HG03432 (cell line): ENCODE measurements around the gene CXXC1.
"Not testable (repeated sequence)": the region's sequence is repeated elsewhere in the genome, so short reads cannot be mapped to it uniquely, and the experiment has no call there.

Experiments
- ATAC-seq: cut with Tn5 transposase; IDR thresholded peaks from one replicate; pipeline ENCODE4 v1.9.1; 2021; ENCODE audit warnings: mild to moderate bottlenecking, moderate library complexity; ENCODE audit not compliant: unreplicated experiment

Gene CXXC1

DNA sequence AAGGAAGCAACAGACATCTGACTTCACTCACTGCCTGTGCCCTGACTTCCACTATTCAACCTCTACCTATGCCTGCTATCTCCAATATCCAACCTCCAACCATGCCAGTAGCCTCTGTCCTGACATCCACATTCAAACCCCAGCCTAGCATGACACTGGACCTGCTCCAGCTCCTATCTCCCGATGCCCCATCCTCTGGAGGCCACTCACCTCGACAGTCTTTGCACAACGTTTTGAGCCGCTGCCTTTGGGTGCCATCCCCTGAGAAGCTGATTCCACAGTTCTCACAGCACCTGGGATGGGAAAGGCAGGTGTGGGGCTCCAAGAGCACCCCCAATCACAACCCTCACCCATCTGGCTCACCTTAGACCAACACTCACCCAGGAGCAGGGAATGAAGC lies 11.0 kb downstream of the CXXC1 start:
- ATAC-seq, result no peak

DNA sequence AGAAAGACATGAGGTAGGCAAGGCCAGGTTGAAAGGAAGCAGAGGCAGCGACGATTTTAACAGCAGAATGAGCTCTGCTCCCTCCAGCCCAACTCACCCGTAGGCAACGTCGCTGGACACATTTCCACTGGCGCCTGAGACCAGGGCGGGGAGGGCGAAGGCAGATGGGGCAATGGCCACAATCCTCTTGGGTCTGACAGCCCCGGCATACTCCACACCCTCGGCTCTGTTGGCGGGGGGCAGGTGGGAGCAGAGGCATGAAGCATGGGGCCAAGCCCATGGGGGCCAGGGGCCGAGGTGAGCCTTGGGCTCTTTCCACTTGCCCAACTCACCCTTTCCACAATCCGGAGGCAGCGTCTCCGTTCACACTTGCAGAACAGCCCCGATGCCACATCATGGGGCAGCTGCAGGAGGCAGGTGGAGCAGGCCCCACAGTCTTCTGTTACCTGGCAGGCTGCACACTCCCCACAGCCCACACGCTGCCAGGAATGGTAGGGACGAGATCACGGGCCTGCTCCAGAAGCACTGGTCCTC lies 11.9 kb downstream of the CXXC1 start:
- no peak for ATAC-seq

DNA sequence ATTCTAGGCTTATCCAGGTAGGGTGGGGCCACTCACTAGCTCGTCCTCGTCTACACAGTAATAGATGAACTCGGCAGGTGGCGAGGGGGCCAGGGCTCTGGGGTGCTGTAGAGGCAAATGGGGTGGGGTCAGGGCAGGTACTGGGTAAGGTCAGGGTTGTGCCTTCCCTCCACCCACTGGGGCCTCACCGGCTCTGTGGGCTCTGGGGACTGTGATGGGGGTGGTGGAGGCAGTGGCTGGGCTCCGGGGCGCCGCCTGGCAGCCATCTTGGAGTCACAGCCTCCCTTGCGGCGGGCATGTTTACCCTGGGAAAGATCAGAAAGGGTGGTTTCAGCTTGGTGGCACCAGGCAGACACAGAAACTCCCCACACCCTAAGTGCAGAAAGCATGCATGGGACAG lies 12.6 kb downstream of the CXXC1 start:
- no peak for ATAC-seq

DNA sequence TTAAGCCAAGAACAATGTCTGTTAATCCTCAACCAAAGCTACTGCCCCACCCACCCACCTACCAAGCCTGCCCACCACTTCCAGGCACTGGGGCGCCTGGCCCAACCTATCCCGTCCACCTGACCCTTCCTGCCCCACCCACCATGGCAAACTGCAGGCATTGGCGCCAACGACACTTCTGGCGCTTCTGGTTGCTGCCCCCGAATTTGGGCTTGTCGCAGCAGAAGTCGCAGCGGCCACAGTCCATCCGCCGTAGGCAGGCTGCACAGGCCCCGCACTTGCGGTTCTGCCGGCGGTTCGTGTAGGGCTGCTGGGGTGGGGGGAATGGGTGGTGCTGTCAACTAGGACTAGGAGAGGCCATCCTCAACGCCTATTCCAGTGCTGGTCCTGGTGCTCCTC lies 13.4 kb downstream of the CXXC1 start:
- no peak for ATAC-seq

DNA sequence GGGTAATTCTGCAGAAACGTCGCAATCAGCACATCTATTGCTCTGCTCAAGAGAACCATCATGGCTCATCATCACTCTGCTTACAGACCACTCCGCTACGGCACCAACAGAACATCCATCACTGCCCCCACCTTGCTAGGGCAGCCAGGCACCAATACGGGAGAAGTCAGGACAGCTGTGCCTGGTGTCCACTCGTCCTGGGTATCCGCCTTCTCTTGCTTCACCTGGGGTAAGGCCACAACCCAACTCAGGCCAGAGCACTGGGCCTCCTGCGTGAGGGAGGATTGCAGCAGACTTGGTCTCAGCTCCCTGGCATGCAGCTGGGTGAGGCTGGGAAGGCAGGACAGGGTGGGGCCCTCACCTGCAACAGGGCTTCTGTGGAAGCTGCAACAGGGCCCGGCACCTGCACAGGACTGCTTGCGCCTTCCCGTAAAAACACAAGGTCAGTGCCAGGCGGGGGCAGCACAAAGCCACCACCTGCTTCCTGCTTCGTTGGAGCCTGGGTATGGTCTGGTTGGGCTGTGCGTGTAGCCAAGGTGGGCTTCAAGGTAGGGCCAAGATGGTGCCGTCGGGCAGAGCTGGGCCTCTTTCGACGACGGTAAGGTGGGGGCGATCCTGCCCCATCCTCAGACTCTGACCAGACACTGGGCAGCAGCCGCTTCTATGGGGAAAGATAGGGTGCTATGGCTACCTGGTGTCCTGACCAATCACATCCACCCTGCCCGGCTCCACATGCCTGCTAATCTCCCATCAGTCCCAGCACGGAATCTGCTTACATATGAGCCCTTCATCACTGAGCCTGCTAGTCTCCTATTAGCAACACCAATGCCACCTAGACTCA lies 14.1 kb downstream of the CXXC1 start:
- no peak for ATAC-seq

DNA sequence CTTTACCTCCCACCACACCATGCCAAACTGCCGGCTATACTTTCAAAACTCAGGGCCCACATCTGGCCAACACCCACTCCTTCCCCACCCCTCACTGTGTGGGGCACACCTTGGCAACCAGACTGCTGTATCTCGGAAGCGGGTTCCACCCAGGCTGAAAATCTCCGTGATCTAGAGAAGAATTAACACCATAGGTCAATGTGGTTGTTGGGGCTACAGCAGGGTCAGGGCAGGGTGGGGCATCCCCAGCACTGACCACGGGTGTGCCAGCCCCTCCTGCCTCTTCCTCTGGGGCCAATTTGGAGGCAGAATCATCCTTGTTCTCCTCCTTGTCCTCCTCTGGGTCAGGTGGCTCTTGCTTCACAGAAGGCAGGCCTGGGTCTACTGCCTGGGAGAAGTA lies 14.9 kb downstream of the CXXC1 start:
- no peak for ATAC-seq

DNA sequence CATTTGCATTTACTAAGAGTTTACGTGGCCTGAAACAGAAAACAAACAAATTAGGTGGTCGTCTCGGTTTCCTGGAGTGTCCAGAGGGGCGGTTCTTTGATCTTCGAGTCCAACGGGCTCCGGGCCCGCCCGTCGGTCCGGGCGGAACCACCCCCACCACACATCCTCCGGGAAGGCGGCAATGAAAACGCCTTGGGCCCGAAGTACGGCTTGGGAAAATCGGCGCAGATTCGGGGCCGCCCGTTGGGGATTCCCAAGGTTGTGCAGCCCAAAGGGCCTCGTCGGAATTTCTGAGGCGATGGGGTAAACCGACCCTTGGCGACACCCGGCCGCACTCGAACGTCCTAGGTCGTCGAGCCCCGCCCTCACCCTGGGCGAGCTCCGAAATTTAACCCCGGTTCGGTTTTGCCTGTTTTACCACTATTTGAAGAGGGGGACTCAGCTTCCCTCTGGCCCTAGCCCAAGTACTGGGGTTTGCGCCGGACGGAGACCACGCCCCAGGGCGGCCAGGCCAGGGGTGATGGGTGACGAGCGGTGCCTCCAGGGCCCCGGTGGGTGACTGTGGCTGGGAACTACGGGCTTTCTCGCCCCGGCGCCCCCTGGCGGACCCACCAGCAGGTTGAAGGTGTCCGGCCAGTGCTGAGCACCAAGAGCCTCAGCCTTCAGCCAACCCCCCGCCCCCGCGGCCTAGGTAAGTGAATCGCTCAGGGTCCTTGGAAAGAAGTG lies 19.3 kb downstream of the CXXC1 start:
- ATAC-seq, result peak; percentile 77

DNA sequence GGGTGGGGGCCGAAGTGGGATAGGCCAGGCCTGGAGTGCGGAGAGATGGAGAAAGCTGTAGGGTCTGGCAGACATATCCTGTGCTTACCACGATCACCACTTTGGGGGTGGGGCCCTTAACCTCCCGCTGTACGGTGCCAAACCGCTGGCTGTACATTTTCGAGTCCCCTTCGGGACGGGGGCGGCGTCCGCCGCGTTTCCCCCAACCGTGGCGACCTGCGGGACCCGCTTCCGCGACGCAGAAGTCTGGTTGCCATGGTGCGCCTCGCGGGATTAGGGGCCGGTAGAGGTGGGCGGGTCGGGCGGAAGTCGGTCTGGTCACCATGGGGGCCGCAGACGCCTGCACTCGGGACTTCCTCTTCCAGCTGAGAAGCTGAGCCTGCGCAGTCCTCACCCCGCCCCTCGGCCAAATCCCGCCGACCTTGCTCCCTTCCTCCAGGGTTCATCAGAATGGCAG lies 21.2 kb downstream of the CXXC1 start, which contains the start of gene CFAP53:
Gene CFAP53, minus strand, starts transcription at position 248 of the 457 bp plus-strand sequence. Its CDS starts 91 bp downstream, at position 157.
- peak; percentile 80 for ATAC-seq

DNA sequence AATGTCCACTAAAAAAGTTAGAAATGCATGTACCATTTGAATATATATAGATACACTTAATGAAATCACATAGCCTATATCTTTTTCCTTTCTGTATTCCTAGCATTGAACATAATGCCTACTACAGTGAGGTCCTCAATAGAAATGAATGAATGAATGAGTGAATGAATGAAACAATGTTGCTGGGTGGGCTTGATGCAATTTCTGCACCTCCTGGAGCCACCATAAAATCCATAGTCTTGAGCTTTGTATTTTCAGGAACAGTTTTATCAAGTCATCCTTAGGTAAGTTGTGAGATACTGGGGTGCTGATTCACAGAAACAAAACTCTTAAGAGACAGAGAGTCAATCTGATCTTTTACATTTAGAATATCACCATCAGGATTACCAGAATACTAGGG lies 24.5 kb downstream of the CXXC1 start:
- no peak for ATAC-seq

DNA sequence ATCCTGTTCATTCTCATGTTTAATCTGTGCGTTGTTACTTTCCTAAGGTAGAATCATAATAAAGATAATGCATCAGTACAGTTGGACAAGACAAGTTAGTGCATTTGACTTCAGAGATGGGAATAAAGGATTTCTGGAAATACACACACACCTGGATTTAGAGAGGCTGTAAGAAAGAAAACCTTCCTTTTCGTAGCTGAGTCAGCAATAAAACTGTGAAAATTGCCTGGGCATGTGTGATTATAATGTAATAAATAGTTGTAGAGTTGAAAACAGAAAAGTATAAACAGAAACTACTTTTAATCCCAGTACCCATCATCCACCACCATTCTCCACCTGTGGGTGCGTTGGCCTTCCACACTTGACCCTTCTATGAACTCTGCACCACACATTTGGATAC lies 36.6 kb downstream of the CXXC1 start:
- ATAC-seq, result no peak

DNA sequence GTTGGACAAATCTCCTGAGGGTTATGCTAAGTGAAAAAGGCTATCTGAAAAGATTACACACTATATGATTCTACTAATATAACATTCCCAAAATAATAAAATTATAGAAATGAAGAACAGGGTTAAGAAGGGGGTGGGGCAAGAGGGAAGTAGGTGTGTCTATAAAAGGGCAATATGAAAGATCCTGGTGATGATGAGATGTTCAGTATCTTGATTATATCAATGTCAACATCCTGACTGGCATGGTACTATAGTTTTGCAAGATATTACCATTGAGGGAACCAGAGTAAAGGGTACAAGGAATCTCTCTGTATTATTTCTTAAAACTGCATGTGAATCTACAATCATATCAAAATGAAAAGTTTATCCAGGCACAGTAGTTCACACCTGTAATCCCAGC lies 37.9 kb downstream of the CXXC1 start:
- ATAC-seq, result no peak

DNA sequence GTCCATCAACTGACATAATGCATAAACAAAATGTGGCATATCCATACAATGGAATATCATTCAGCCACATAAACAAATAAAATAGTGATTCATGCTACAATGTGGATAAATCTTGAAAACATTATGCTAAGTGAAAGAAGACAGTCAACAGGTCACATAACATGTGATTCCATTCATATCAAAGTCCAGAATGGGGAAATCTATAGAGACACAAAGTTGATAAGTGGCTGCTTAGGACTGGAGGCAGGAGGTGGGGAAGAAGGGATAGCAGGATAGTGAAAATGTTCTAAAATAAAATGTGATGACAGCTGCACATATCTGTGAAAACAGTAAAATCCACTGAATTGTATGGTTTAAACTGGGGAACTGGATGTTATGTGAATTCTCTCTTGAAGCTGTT lies 39.9 kb downstream of the CXXC1 start:
- no peak for ATAC-seq

DNA sequence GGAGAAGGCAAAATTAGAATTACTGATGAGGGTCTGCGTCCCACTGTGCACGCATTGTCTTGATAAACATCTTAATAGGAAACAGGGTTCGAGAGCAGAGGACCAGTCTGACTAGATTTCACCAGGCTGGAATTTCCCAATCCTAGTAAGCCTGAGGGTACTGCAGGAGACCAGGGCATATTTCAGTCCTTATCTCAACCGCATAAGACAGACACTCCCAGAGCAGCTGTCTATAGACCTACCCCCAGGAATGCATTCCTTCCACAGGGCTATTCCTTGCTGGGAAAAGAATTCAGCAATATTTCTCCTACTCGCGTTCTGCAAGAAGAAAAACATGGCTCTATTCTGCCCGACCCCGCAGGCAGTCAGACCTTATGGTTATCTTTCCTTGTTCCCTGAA lies 45.7 kb downstream of the CXXC1 start:
- ATAC-seq, result not testable (repeated sequence)

DNA sequence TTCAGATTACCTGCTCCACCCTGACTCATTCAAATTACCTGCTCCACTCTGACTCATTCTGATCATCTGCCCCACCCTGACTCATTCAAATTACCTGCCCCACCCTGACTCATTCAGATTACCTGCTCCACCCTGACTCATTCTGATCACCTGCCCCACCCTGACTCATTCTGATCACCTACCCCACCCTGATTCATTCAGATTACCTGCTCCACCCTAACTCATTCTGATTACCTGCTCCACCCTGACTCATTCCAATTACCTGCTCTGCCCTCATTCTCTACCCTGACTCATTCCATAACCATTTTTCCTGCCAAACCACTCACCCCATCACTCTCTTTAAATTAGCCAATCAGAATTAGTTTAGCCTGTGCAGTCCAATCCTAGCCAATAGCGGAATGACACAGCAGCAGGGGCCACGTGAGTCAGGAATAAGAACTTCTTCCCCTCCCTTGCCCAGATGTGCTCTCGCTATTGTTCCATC lies 47.4 kb downstream of the CXXC1 start:
- no peak for ATAC-seq

DNA sequence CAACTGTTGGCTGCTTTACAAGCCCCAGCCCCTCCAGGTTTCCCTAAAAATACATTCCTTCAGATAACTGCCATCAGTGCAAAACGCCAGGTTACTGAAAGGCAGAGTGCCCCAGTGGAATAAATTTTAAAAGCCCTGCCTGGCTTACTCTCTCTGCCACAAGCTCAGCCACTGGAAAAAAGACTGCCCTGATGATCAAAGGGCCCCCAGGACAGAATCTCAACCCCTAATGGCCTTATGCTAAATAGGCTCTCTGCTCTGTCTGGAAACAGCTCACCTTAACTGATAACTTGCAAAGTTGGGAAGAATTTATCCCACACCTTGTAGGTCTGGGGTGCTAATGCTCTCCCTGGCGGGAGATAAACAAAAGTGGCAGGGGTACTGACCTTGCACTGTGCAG lies 55.1 kb downstream of the CXXC1 start:
- ATAC-seq, result no peak
